GM23338 (cell line): ENCODE measurements around the gene TXN.
"Not testable (repeated sequence)": the region's sequence is repeated elsewhere in the genome, so short reads cannot be mapped to it uniquely, and the experiment has no call there.

Experiments
- CREB1 ChIP-seq: fragments of 250-450 bp; sonication (Bioruptor Pico); IDR thresholded peaks from 2 replicates; pipeline ENCODE4 v1.5.0; 2020; ENCODE audit warnings: low read depth, mild to moderate bottlenecking, moderate library complexity
- EZH2 ChIP-seq: fragments of 200-600 bp; sonication (generic); IDR thresholded peaks from one replicate; pipeline ENCODE4 v1.8.0; 2017; ENCODE audit warnings: antibody characterized with exemption, mild to moderate bottlenecking, low read depth; ENCODE audit not compliant: unreplicated experiment
- EZH2phosphoT487 ChIP-seq: fragments of 200-600 bp; sonication (generic); IDR thresholded peaks from one replicate; pipeline ENCODE4 v1.8.1; 2018; ENCODE audit warnings: antibody characterized with exemption; ENCODE audit not compliant: unreplicated experiment
- JUNB ChIP-seq: IDR thresholded peaks from one replicate; pipeline ENCODE4 v1.6.1; 2016; ENCODE audit warnings: antibody characterized with exemption; ENCODE audit not compliant: unreplicated experiment
- POLR2AphosphoS5 ChIP-seq: IDR thresholded peaks from 2 replicates; pipeline ENCODE4 v1.6.1; 2016; ENCODE audit warnings: antibody characterized with exemption, low read depth
- STAT1 ChIP-seq: IDR thresholded peaks from one replicate; pipeline ENCODE4 v1.6.1; 2016; ENCODE audit warnings: antibody characterized with exemption; ENCODE audit not compliant: unreplicated experiment
- ZNF114 ChIP-seq: fragments of 250-450 bp; sonication (Bioruptor Pico); IDR thresholded peaks from 2 replicates; pipeline ENCODE4 v1.5.0; 2020; ENCODE audit warnings: mild to moderate bottlenecking, moderate library complexity
- ZNF331 ChIP-seq: fragments of 250-450 bp; sonication (Bioruptor Pico); IDR thresholded peaks from 2 replicates; pipeline ENCODE4 v1.5.0; 2020; ENCODE audit warnings: low read depth, mild to moderate bottlenecking, moderate library complexity
- TF ChIP-seq, protein P1 (sequence below), 2 experiments: fragments of 200-600 bp in 1 of 2; sonication (generic) in 1 of 2; conservative IDR thresholded peaks; 2 replicates each; pipeline versions ENCODE4 v1.5.1 to v1.6.1; 2016 to 2017; ENCODE audit warnings: antibody characterized with exemption in 2 of 2, low read depth in 2 of 2, mild to moderate bottlenecking in 2 of 2, moderate library complexity in 1 of 2
- TF ChIP-seq, protein P2 (sequence below): IDR thresholded peaks from 2 replicates; pipeline ENCODE4 v1.6.1; 2016; ENCODE audit warnings: antibody characterized with exemption
- TF ChIP-seq, protein P3 (sequence below): IDR thresholded peaks from one replicate; pipeline ENCODE4 v1.6.1; 2018; ENCODE audit warnings: antibody characterized with exemption; ENCODE audit not compliant: unreplicated experiment

DNA sequence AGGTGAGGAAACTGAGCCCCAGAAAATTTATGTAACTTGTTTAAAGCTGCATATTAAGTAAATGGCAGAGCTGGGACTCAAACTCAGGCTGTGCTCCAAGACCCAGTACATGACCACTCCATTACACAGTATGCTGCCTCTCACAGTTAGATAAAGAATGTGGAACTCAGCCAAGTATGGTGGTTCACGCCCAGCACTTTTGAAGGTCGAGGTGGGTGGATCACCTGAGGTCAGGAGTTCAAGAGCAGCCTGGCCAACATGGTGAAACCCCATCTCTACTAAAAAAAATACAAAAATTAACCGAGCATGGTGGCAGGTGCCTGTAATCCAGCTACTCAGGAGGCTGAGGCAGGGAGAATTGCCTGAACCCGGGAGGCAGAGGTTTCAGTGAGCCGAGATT lies 50.7 kb downstream of the TXN start:
- TF ChIP-seq EZH2; POLR2AphosphoS5; STAT1; EZH2phosphoT487; JUNB; ZNF114; ZNF331 (CRISPR knock-in tag); CREB1: not testable (repeated sequence)
- TF ChIP-seq, protein P1, sequence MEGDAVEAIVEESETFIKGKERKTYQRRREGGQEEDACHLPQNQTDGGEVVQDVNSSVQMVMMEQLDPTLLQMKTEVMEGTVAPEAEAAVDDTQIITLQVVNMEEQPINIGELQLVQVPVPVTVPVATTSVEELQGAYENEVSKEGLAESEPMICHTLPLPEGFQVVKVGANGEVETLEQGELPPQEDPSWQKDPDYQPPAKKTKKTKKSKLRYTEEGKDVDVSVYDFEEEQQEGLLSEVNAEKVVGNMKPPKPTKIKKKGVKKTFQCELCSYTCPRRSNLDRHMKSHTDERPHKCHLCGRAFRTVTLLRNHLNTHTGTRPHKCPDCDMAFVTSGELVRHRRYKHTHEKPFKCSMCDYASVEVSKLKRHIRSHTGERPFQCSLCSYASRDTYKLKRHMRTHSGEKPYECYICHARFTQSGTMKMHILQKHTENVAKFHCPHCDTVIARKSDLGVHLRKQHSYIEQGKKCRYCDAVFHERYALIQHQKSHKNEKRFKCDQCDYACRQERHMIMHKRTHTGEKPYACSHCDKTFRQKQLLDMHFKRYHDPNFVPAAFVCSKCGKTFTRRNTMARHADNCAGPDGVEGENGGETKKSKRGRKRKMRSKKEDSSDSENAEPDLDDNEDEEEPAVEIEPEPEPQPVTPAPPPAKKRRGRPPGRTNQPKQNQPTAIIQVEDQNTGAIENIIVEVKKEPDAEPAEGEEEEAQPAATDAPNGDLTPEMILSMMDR (conservative IDR thresholded peaks at IDR 0.05; ENCODE audit: low read depth in 2 of 2): not testable (repeated sequence)
- TF ChIP-seq, protein P2, sequence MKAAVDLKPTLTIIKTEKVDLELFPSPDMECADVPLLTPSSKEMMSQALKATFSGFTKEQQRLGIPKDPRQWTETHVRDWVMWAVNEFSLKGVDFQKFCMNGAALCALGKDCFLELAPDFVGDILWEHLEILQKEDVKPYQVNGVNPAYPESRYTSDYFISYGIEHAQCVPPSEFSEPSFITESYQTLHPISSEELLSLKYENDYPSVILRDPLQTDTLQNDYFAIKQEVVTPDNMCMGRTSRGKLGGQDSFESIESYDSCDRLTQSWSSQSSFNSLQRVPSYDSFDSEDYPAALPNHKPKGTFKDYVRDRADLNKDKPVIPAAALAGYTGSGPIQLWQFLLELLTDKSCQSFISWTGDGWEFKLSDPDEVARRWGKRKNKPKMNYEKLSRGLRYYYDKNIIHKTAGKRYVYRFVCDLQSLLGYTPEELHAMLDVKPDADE: not testable (repeated sequence)
- TF ChIP-seq, protein P3, sequence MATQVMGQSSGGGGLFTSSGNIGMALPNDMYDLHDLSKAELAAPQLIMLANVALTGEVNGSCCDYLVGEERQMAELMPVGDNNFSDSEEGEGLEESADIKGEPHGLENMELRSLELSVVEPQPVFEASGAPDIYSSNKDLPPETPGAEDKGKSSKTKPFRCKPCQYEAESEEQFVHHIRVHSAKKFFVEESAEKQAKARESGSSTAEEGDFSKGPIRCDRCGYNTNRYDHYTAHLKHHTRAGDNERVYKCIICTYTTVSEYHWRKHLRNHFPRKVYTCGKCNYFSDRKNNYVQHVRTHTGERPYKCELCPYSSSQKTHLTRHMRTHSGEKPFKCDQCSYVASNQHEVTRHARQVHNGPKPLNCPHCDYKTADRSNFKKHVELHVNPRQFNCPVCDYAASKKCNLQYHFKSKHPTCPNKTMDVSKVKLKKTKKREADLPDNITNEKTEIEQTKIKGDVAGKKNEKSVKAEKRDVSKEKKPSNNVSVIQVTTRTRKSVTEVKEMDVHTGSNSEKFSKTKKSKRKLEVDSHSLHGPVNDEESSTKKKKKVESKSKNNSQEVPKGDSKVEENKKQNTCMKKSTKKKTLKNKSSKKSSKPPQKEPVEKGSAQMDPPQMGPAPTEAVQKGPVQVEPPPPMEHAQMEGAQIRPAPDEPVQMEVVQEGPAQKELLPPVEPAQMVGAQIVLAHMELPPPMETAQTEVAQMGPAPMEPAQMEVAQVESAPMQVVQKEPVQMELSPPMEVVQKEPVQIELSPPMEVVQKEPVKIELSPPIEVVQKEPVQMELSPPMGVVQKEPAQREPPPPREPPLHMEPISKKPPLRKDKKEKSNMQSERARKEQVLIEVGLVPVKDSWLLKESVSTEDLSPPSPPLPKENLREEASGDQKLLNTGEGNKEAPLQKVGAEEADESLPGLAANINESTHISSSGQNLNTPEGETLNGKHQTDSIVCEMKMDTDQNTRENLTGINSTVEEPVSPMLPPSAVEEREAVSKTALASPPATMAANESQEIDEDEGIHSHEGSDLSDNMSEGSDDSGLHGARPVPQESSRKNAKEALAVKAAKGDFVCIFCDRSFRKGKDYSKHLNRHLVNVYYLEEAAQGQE: not testable (repeated sequence)
